Neural cell (in vitro differentiated cells): ENCODE measurements around the gene CRLF3. TPM values are rescaled to one million over a fixed set of nuclear protein-coding genes. Genes with fewer than 3 reads are reported as not detected.

Experiments used
- H2AFZ ChIP-seq: fragments of 200-600, 300-800 bp; sonication (generic), shearing (Covaris generic); 2 replicates; pipeline ENCODE4 v1.6.0; 2014; ENCODE audit warnings: low read depth, mild to moderate bottlenecking, antibody characterized with exemption, low read length, moderate library complexity
- H3F3A ChIP-seq: fragments of 200-600 bp; shearing (Covaris generic); 2 replicates; pipeline ENCODE4 v1.6.1; 2016; ENCODE audit warnings: mild to moderate bottlenecking, moderate library complexity, mixed read lengths, antibody characterized with exemption, low read length; ENCODE audit not compliant: insufficient read depth, poor library complexity, severe bottlenecking
- H3K27ac ChIP-seq: fragments of 200-600, 300-800 bp; sonication (generic), shearing (Covaris generic); 2 replicates; pipeline ENCODE4 v1.5.1; 2014; ENCODE audit warnings: mild to moderate bottlenecking, low read length, moderate library complexity
- H3K27me3 ChIP-seq: fragments of 300-800, 200-600 bp; sonication (generic), shearing (Covaris generic); 2 replicates; pipeline ENCODE4 v1.6.0; 2014; ENCODE audit warnings: mild to moderate bottlenecking, low read depth, low read length, moderate library complexity; ENCODE audit not compliant: insufficient read depth
- H3K36me3 ChIP-seq: fragments of 300-800, 200-600 bp; sonication (generic), shearing (Covaris generic); 2 replicates; pipeline ENCODE4 v1.5.1; 2014; ENCODE audit warnings: mild to moderate bottlenecking, antibody characterized with exemption, low read length, moderate library complexity; ENCODE audit not compliant: insufficient read depth
- H3K4me2 ChIP-seq: fragments of 300-800, 200-600 bp; sonication (generic), shearing (Covaris generic); 2 replicates; pipeline ENCODE4 v1.6.0; 2014; ENCODE audit warnings: mild to moderate bottlenecking, low read length
- H3K4me3 ChIP-seq: fragments of 300-800, 200-600 bp; sonication (generic), shearing (Covaris generic); 2 replicates; pipeline ENCODE4 v1.5.1; 2014; ENCODE audit warnings: mild to moderate bottlenecking, low read length, moderate library complexity
- H3K79me2 ChIP-seq: fragments of 200-600 bp; shearing (Covaris generic); replicated peaks from 2 replicates; pipeline ENCODE4 v1.6.0; 2014; ENCODE audit warnings: mild to moderate bottlenecking, low read length, moderate library complexity; ENCODE audit not compliant: insufficient read depth
- H3K9ac ChIP-seq: fragments of 300-800, 200-600 bp; sonication (generic), shearing (Covaris generic); 2 replicates; pipeline ENCODE4 v1.6.1; 2016; ENCODE audit warnings: mild to moderate bottlenecking, low read length, mixed read lengths
- H3K9me2 ChIP-seq: fragments of 200-600 bp; shearing (Covaris generic); 2 replicates; pipeline ENCODE4 v1.6.1; 2016; ENCODE audit warnings: mild to moderate bottlenecking, low read length, mixed read lengths; ENCODE audit not compliant: insufficient read depth
- H3K9me3 ChIP-seq: fragments of 200-600, 300-800 bp; sonication (generic), shearing (Covaris generic); 2 replicates; pipeline ENCODE4 v1.6.1; 2016; ENCODE audit warnings: mild to moderate bottlenecking, mixed run types, low read length, moderate library complexity, mixed read lengths
- H4K20me1 ChIP-seq: fragments of 200-600 bp; shearing (Covaris generic); 2 replicates; pipeline ENCODE4 v1.6.1; 2016; ENCODE audit warnings: mild to moderate bottlenecking, mixed run types; ENCODE audit not compliant: insufficient read depth
- EP300 ChIP-seq: fragments of 450-650 bp; conservative IDR thresholded peaks from 2 replicates; pipeline ENCODE4 v1.6.1; 2014; ENCODE audit warnings: antibody characterized with exemption, mild to moderate bottlenecking, moderate library complexity; ENCODE audit not compliant: poor library complexity, severe bottlenecking
- EZH2 ChIP-seq: fragments of 200-600, 300-800 bp; shearing (Covaris generic), sonication (generic); IDR thresholded peaks from 2 replicates; pipeline ENCODE4 v1.6.1; 2014; ENCODE audit warnings: antibody characterized with exemption, low read length, borderline replicate concordance, mild to moderate bottlenecking; ENCODE audit not compliant: insufficient read depth, poor library complexity, severe bottlenecking
- MXI1 ChIP-seq: fragments of 450-650 bp; conservative IDR thresholded peaks from 2 replicates; pipeline ENCODE4 v1.6.1; 2014; ENCODE audit warnings: antibody characterized with exemption, mild to moderate bottlenecking; ENCODE audit not compliant: poor library complexity, severe bottlenecking
- POLR2AphosphoS5 ChIP-seq: IDR thresholded peaks from 2 replicates; pipeline ENCODE4 v1.6.1; 2012
- RAD21 ChIP-seq: fragments of 450-650 bp; conservative IDR thresholded peaks from 2 replicates; pipeline ENCODE4 v1.6.1; 2014; ENCODE audit warnings: antibody characterized with exemption, mild to moderate bottlenecking, moderate library complexity
- SMC3 ChIP-seq: fragments of 450-650 bp; conservative IDR thresholded peaks from 2 replicates; pipeline ENCODE4 v1.6.1; 2014; ENCODE audit warnings: antibody characterized with exemption, mild to moderate bottlenecking, moderate library complexity; ENCODE audit not compliant: poor library complexity
- TAF1 ChIP-seq: IDR thresholded peaks from 2 replicates; pipeline ENCODE4 v1.6.1; 2012; ENCODE audit warnings: low read depth
- polyA plus RNA-seq: library from polyadenylated mRNA; depleted of rRNA; stranded (reverse); fragments of >200 nt; gene quantifications from 2 replicates; pipeline ENCODE4 v1.2.3, GENCODE V29; 2014
- TF ChIP-seq, protein P1 (sequence below): IDR thresholded peaks from 2 replicates; pipeline ENCODE4 v1.6.1; 2012; ENCODE audit warnings: borderline replicate concordance
- TF ChIP-seq, protein P2 (sequence below): fragments of 450-650 bp; IDR thresholded peaks from 2 replicates; pipeline ENCODE4 v1.5.1; 2014; ENCODE audit warnings: antibody characterized with exemption, mild to moderate bottlenecking, moderate library complexity; ENCODE audit not compliant: poor library complexity, severe bottlenecking

The CRLF3 gene
- polyA plus RNA-seq, 1 donor from 2014 or later = 6.7 TPM

DNA sequence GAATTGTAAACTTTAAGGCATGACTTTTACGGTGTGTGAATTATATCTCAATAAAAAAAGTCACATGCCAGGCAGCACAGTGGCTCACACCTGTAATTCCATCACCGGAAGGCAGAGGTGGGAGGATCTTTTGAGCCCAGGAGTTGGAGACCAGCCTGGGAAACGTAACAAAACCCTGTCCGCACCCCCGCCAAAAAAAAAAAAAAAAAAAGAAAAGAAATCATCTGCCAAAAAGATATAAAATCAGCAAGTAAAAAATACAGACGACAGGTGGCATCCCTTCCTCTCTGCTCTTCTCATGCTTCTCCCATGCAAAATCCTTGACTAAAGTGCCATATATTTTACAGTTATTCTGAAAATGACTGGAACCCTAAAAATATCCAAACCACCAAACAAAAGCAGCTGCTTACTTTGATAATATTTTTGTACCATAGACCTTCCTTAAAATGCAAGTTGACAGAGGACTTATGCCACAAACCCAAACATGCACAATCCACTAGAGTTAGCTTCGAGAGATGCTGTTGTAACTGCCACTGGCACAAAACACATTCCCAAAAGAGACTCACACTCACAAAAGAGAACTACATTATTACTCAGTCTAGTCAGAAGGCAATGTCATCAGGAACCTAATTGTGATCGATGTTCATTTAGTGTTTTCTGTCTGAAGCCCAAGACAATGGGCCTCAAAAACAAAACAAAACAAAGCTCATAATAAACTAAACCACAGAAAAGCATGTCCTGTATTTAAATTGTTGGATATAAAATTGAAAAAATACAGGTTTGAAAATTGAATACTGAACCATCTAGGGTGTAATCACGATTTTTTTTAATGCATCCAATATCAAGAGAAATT is 2.4 kb downstream of the CRLF3 start:
- Histone ChIP-seq H3K36me3 (no peaks in the 10 kb centered on the region), H3K27me3 (no peaks in the 10 kb centered on the region), H4K20me1 (no peaks in the 10 kb centered on the region), H3K4me3 (no peak overlapping the region), H3K9me3 (no peaks in the 10 kb centered on the region), H2AFZ (no peak overlapping the region), H3K9ac (no peak overlapping the region), H3K79me2 (peaks cover 10% of the 10 kb centered on the region), H3K9me2 (no peaks in the 10 kb centered on the region), H3K4me2 (no peak overlapping the region), H3F3A (no peaks in the 10 kb centered on the region), H3K27ac (no peak overlapping the region)
- TF ChIP-seq SMC3 = no peak
- TF ChIP-seq EP300 = no peak
- TF ChIP-seq MXI1 = no peak
- TF ChIP-seq, protein P1, sequence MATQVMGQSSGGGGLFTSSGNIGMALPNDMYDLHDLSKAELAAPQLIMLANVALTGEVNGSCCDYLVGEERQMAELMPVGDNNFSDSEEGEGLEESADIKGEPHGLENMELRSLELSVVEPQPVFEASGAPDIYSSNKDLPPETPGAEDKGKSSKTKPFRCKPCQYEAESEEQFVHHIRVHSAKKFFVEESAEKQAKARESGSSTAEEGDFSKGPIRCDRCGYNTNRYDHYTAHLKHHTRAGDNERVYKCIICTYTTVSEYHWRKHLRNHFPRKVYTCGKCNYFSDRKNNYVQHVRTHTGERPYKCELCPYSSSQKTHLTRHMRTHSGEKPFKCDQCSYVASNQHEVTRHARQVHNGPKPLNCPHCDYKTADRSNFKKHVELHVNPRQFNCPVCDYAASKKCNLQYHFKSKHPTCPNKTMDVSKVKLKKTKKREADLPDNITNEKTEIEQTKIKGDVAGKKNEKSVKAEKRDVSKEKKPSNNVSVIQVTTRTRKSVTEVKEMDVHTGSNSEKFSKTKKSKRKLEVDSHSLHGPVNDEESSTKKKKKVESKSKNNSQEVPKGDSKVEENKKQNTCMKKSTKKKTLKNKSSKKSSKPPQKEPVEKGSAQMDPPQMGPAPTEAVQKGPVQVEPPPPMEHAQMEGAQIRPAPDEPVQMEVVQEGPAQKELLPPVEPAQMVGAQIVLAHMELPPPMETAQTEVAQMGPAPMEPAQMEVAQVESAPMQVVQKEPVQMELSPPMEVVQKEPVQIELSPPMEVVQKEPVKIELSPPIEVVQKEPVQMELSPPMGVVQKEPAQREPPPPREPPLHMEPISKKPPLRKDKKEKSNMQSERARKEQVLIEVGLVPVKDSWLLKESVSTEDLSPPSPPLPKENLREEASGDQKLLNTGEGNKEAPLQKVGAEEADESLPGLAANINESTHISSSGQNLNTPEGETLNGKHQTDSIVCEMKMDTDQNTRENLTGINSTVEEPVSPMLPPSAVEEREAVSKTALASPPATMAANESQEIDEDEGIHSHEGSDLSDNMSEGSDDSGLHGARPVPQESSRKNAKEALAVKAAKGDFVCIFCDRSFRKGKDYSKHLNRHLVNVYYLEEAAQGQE = no peak
- TF ChIP-seq POLR2AphosphoS5 = no peak
- TF ChIP-seq EZH2 = no peak
- no peak for TF ChIP-seq TAF1

DNA sequence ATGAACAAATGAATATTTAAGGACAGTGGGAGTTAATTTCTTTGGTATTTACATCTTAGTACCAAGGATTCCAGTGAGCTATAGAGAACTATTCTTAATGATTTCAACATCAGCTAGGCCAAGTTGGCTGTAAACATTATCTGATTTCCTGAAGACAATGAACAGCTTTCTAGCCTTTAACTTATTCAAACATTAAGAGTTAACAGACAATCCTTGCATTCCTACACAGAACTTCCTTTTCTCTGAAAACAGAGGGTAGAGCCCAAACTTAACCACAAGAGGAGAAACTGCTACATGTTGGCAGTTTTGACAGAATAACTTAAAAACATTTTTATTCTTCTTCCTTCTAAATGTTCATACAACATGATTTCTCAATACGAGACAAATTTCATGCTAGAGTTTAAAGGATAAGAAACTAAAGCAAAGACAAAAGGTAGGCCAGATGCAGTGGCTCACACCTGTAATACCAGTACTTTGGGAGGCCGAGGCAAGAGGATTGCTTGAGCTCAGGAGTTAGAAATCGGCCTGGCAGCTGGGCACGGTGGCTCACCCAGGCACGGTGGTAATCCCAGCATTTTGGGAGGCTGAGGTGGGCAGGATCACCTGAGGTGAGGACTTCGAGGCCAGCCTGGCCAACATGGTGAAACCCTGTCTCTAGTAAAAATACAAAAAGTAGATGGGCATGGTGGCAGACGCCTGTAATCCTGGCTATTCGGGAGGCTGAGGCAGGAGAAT is 4.4 kb downstream of the CRLF3 start:
- Histone ChIP-seq H3K4me2 (no peak overlapping the region), H3K79me2 (peaks cover 10% of the 10 kb centered on the region), H4K20me1 (no peaks in the 10 kb centered on the region), H3K36me3 (no peaks in the 10 kb centered on the region), H3K9me2 (no peaks in the 10 kb centered on the region), H3K4me3 (no peak overlapping the region), H3K9me3 (no peaks in the 10 kb centered on the region), H3F3A (no peaks in the 10 kb centered on the region), H3K27me3 (no peaks in the 10 kb centered on the region), H2AFZ (no peak overlapping the region), H3K27ac (no peak overlapping the region), H3K9ac (no peak overlapping the region)
- TF ChIP-seq POLR2AphosphoS5 (no peak), TAF1 (no peak), EP300 (no peak), EZH2 (no peak), SMC3 (no peak), MXI1 (no peak), RAD21 (no peak)
- TF ChIP-seq, protein P2, sequence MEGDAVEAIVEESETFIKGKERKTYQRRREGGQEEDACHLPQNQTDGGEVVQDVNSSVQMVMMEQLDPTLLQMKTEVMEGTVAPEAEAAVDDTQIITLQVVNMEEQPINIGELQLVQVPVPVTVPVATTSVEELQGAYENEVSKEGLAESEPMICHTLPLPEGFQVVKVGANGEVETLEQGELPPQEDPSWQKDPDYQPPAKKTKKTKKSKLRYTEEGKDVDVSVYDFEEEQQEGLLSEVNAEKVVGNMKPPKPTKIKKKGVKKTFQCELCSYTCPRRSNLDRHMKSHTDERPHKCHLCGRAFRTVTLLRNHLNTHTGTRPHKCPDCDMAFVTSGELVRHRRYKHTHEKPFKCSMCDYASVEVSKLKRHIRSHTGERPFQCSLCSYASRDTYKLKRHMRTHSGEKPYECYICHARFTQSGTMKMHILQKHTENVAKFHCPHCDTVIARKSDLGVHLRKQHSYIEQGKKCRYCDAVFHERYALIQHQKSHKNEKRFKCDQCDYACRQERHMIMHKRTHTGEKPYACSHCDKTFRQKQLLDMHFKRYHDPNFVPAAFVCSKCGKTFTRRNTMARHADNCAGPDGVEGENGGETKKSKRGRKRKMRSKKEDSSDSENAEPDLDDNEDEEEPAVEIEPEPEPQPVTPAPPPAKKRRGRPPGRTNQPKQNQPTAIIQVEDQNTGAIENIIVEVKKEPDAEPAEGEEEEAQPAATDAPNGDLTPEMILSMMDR = no peak
- TF ChIP-seq, protein P1 = no peak
